Measurements from ENCODE around the gene MBP. TPM values are rescaled to one million over a fixed set of nuclear protein-coding genes. Genes with fewer than 3 reads are reported as not detected.

The MBP gene
- total and polyA plus RNA-seq, 10 of the 15 experiments (the other 5 are each of a cell fraction or from before 2014, with no cell fraction given): 12.2 to 67.8 (median 42.1) TPM

GRCh38 chr18:77144046-77144445 lies 11.5 kb upstream of the MBP start:
- no peak for FAIRE-seq
- POLR2A ChIA-PET: no interaction called here
- no peaks in the 10 kb centered on the region for H3K79me2 ChIP-seq (ENCODE audit: control insufficient read depth, insufficient read depth, low read length)
- H4K20me1 ChIP-seq (ENCODE audit: control insufficient read depth, insufficient read depth): no peaks in the 10 kb centered on the region
- DNase-seq (ENCODE audit: low read depth, low spot score): no peak
- RAD21 ChIA-PET (ENCODE audit: unreplicated experiment): no interaction called here
- WGBS (ENCODE audit: insufficient coverage, insufficient replicate concordance, low lambda C conversion rate, missing lambda C conversion rate): 36% methylated on average over 2 of the region's 2 CpGs
- H3K27me3 ChIP-seq (replicated peaks in 1 of 2; ENCODE audit: control insufficient read depth in 2 of 2, insufficient read depth in 2 of 2, low read length in 1 of 2): no peaks in the 10 kb centered on the region
- H2AFZ ChIP-seq (ENCODE audit: control insufficient read depth, low read depth, low read length): no peak overlapping the region
- peaks cover 8% of the 10 kb centered on the region for H3K4me1 ChIP-seq (ENCODE audit: control insufficient read depth, insufficient read depth, low read length)
- in situ Hi-C loops (cut with MboI): no loop called here
- no TSS peak for BruUV-seq (replicated peaks)
- SMC1A ChIA-PET (ENCODE audit: uncharacterized antibody, unreplicated experiment): interaction anchor here (0.7 to 1.2 kb wide), 3 partner anchors 30 to 67 kb away, joined by 3 read pairs; no protein-coding TSS in a partner anchor
- no peak overlapping the region for H3K4me3 ChIP-seq
- no peak overlapping the region for H3K4me2 ChIP-seq (ENCODE audit: control insufficient read depth, insufficient read depth)
- H3K27ac ChIP-seq (ENCODE audit: control insufficient read depth, insufficient read depth): no peak overlapping the region
- no peaks in the 10 kb centered on the region for H3K36me3 ChIP-seq (ENCODE audit: control insufficient read depth in 2 of 2, insufficient read depth in 2 of 2, low read length in 1 of 2)
- intact Hi-C loops (cut with micrococcal nuclease; ENCODE audit: unreplicated experiment): no loop called here
- no peak for ATAC-seq
- CTCF ChIA-PET: interaction anchor here (1.1 to 1.6 kb wide), 2 partner anchors 10 to 144 kb away, joined by 3 to 4 read pairs; no protein-coding TSS in a partner anchor
- H3K9ac ChIP-seq (ENCODE audit: control insufficient read depth, insufficient read depth, low read length): no peak overlapping the region
- peaks cover 13% of the 10 kb centered on the region; the same call in 2 of the 3 replicates for H3K9me3 ChIP-seq (replicated peaks; ENCODE audit: control insufficient read depth, insufficient read depth, low read length)
- TF ChIP-seq RELA (IDR thresholded peaks at IDR 0.05; ENCODE audit: borderline replicate concordance, partially characterized antibody): no peak
- TF ChIP-seq CTCF (IDR thresholded peaks at IDR 0.05 in 2 of 3, conservative IDR thresholded peaks at IDR 0.05 in 1 of 3; ENCODE audit: control insufficient read depth in 2 of 3, extremely low read depth in 1 of 3, insufficient read depth in 1 of 3, low read depth in 3 of 3, low read length in 3 of 3): no peak
- TF ChIP-seq NR2F1 (conservative IDR thresholded peaks at IDR 0.05): no peak
- TF ChIP-seq MLLT1 (IDR thresholded peaks at IDR 0.05): no peak
- no peak for TF ChIP-seq MXI1 (IDR thresholded peaks at IDR 0.05; ENCODE audit: low read depth, low read length)
- no peak for TF ChIP-seq HSF1 (IDR thresholded peaks at IDR 0.05; ENCODE audit: low read depth, low read length)
- TF ChIP-seq FOXK2 (IDR thresholded peaks at IDR 0.05): no peak
- no peak for TF ChIP-seq NFYB (IDR thresholded peaks at IDR 0.05; ENCODE audit: insufficient read depth, low read depth, low read length)
- no peak for TF ChIP-seq LARP7 (IDR thresholded peaks at IDR 0.05)
- TF ChIP-seq GATAD2B (conservative IDR thresholded peaks at IDR 0.05; ENCODE audit: low read depth): no peak
- no peak for TF ChIP-seq ZZZ3 (IDR thresholded peaks at IDR 0.05; ENCODE audit: control insufficient read depth, insufficient read length, low read depth)
- no peak for TF ChIP-seq E2F4 (IDR thresholded peaks at IDR 0.05; ENCODE audit: low read depth, low read length)
- TF ChIP-seq NFXL1 (IDR thresholded peaks at IDR 0.05; ENCODE audit: borderline replicate concordance): no peak
- TF ChIP-seq BRCA1 (IDR thresholded peaks at IDR 0.05; ENCODE audit: low read depth, low read length): no peak
- TF ChIP-seq TAF1 (IDR thresholded peaks at IDR 0.05; ENCODE audit: borderline replicate concordance, low read depth, low read length): no peak
- no peak for TF ChIP-seq ZNF24 (IDR thresholded peaks at IDR 0.05)
- TF ChIP-seq IRF4 (IDR thresholded peaks at IDR 0.05; ENCODE audit: low read depth, low read length): no peak
- TF ChIP-seq EZH2 (IDR thresholded peaks at IDR 0.05; ENCODE audit: borderline replicate concordance, control insufficient read depth, low read depth, low read length): no peak

Data from GM12878 (cell line).